HG03439 (cell line): ENCODE results near the gene FAM3B.

Source experiments
- ATAC-seq: cut with Tn5 transposase; IDR thresholded peaks from one replicate; pipeline ENCODE4 v1.9.1; 2021; ENCODE audit warnings: mild to moderate bottlenecking, moderate library complexity; ENCODE audit not compliant: unreplicated experiment

FAM3B gene

GRCh38 chr21:41367945-41368734 lies 51.5 kb downstream of the FAM3B start:
- peak; percentile 48 for ATAC-seq

- no peak for ATAC-seq
These were observed 52.1 kb downstream of the FAM3B start for GRCh38 chr21:41368735-41369104.

GRCh38 chr21:41369105-41369919 lies 52.7 kb downstream of the FAM3B start:
- peak; percentile 47 for ATAC-seq

GRCh38 chr21:41369920-41370839 lies 53.6 kb downstream of the FAM3B start:
- ATAC-seq, result no peak

- no peak for ATAC-seq
These were observed 54.5 kb downstream of the FAM3B start for GRCh38 chr21:41370840-41371684.

- no peak for ATAC-seq
These were observed 55.1 kb downstream of the FAM3B start for GRCh38 chr21:41371685-41372030.

- no peak for ATAC-seq
These were observed 56.7 kb downstream of the FAM3B start for GRCh38 chr21:41373253-41373652.

GRCh38 chr21:41373763-41374162 lies 57.2 kb downstream of the FAM3B start:
- ATAC-seq, result no peak

GRCh38 chr21:41374177-41374712 lies 57.6 kb downstream of the FAM3B start:
- no peak for ATAC-seq

- ATAC-seq, result no peak
These were observed 58.4 kb downstream of the FAM3B start for GRCh38 chr21:41374867-41375533.

- no peak for ATAC-seq
These were observed 59.3 kb downstream of the FAM3B start for GRCh38 chr21:41375875-41376274.

- ATAC-seq, result no peak
These were observed 61.1 kb downstream of the FAM3B start for GRCh38 chr21:41377715-41378114.

GRCh38 chr21:41378849-41379248 lies 62.2 kb downstream of the FAM3B start:
- ATAC-seq, result no peak

- no peak for ATAC-seq
These were observed 63.3 kb downstream of the FAM3B start for GRCh38 chr21:41379901-41380300.

- no peak for ATAC-seq
These were observed 65.1 kb downstream of the FAM3B start for GRCh38 chr21:41381731-41382130.

- no peak for ATAC-seq
These were observed 70.6 kb downstream of the FAM3B start for GRCh38 chr21:41387042-41387819.

GRCh38 chr21:41387824-41388223 lies 71.2 kb downstream of the FAM3B start:
- ATAC-seq, result no peak

- no peak for ATAC-seq
These were observed 71.7 kb downstream of the FAM3B start for GRCh38 chr21:41388259-41388658.
